Tibial nerve (tissue), 4 donors: Measurements from ENCODE around the gene SEM1. TPM values are rescaled to one million over a fixed set of nuclear protein-coding genes. Genes with fewer than 3 reads are reported as not detected.
"Not testable (repeated sequence)": the region's sequence is repeated elsewhere in the genome, so short reads cannot be mapped to it uniquely, and the experiment has no call there.

Source experiments
- DNase-seq, 2 donors: peaks; one replicate each; pipeline ENCODE4 v3.0.0-alpha.2; 2019; ENCODE audit warnings: low spot score in 2 of 2
- H3K27ac ChIP-seq, 4 donors: fragments of 200-600 bp; sonication (generic) in 3 of 4; one replicate each; pipeline ENCODE4 v1.5.1; 2017 to 2019; ENCODE audit warnings: mild to moderate bottlenecking in 1 of 4
- H3K27me3 ChIP-seq, 2 donors: fragments of 200-600 bp; sonication (generic) in 1 of 2; one replicate each; pipeline versions ENCODE4 v1.5.1 to v1.6.0; 2017 to 2019
- H3K36me3 ChIP-seq, 3 donors: fragments of 200-600 bp; sonication (generic); one replicate each; pipeline ENCODE4 v1.5.1; 2018 to 2019
- H3K4me1 ChIP-seq, 4 donors: fragments of 200-600 bp; sonication (generic) in 3 of 4; one replicate each; pipeline ENCODE4 v1.5.1; 2017 to 2019
- H3K4me3 ChIP-seq, 4 donors: fragments of 200-600 bp; sonication (generic) in 3 of 4; one replicate each; pipeline ENCODE4 v1.5.1; 2017 to 2019; ENCODE audit warnings: mild to moderate bottlenecking in 1 of 4, moderate library complexity in 1 of 4
- H3K9me3 ChIP-seq, 4 donors: fragments of 200-600 bp; sonication (generic) in 3 of 4; one replicate each; pipeline ENCODE4 v1.5.1; 2017 to 2019
- CTCF ChIP-seq, 5 experiments: fragments of 200-600 bp in 3 of 5; fragments of 450-650 bp in 2 of 5; sonication (generic) in 3 of 5; IDR thresholded peaks; one replicate each; pipeline ENCODE4 v1.5.1; 2016 to 2019; ENCODE audit warnings: antibody characterized with exemption in 5 of 5, mild to moderate bottlenecking in 3 of 5, moderate library complexity in 2 of 5
- EP300 ChIP-seq, 2 donors: sonication (generic); formaldehyde crosslinking; IDR thresholded peaks; one replicate each; pipeline ENCODE4 v1.6.1; 2017; ENCODE audit warnings: antibody characterized with exemption in 2 of 2, mild to moderate bottlenecking in 1 of 2
- POLR2A ChIP-seq, 2 donors: fragments of 450-650 bp; IDR thresholded peaks; one replicate each; pipeline ENCODE4 v1.6.1; 2017; ENCODE audit warnings: antibody characterized with exemption in 2 of 2, mild to moderate bottlenecking in 2 of 2, moderate library complexity in 2 of 2
- WGBS, 2 donors: methylation state at CpG; one replicate each; pipeline ENCODE4 v1.1.5; 2018; 5-methylcytosine and 5-hydroxymethylcytosine counted together
- total RNA-seq, 4 donors: library from RNA; depleted of rRNA; stranded (reverse); fragments of >200 nt; gene quantifications; one replicate each; pipeline ENCODE4 v1.1.0, GENCODE V29; 2016

SEM1 gene
- total RNA-seq = 10 to 100 TPM; 15.1 to 24.3 (median 16.9) TPM

GRCh38 chr7:96709381-96710228 lies at the start of gene SEM1:
Gene SEM1, minus strand, starts transcription at chr7:96709846. Its CDS starts 83 bp downstream, at chr7:96709763.
- Histone ChIP-seq H3K27ac (peak within 1 kb of the TSS; percentile 76 to 91 (median 86)), H3K27me3 (no peaks in the 10 kb centered on the region), H3K4me3 (peak within 1 kb of the TSS; percentile 60 to 84 (median 75)), H3K4me1 (peaks cover 0 to 32% (median 15%) of the 10 kb centered on the region in 4 donors), H3K9me3 (peaks cover 0 to 5% (median 0%) of the 10 kb centered on the region in 4 donors), H3K36me3 (no peaks in the 10 kb centered on the region)
- TF ChIP-seq POLR2A (IDR thresholded peaks at IDR 0.05) (peak in 1 of 2 donors; percentile 41), CTCF (IDR thresholded peaks at IDR 0.05) (peak in 1 of 5 experiments; percentile 30), EP300 (IDR thresholded peaks at IDR 0.05) (peak; percentile 70 to 90)
- peak; percentile 68 to 84 for DNase-seq
- WGBS, 2 donors = 1% methylated on average over 40 to 46 of the region's 46 CpGs

- H3K27me3 ChIP-seq, H3K9me3 ChIP-seq, H3K27ac ChIP-seq, H3K4me3 ChIP-seq, DNase-seq, H3K4me1 ChIP-seq, H3K36me3 ChIP-seq: not testable (repeated sequence)
- whole genome bisulfite sequencing, 2 donors = 88 to 97% methylated on average over 1 of the region's 1 CpG
Observed at GRCh38 chr7:96757880-96758279, 48.2 kb upstream of the SEM1 start.

GRCh38 chr7:96747418-96747940 lies 37.8 kb upstream of the SEM1 start:
- Histone ChIP-seq H3K27ac (no peak overlapping the region), H3K9me3 (peaks cover 0 to 3% (median 0%) of the 10 kb centered on the region in 4 donors), H3K27me3 (no peaks in the 10 kb centered on the region), H3K4me1 (no peaks in the 10 kb centered on the region), H3K36me3 (no peaks in the 10 kb centered on the region), H3K4me3 (no peak overlapping the region)
- TF ChIP-seq POLR2A (IDR thresholded peaks at IDR 0.05) = no peak
- no peak for TF ChIP-seq CTCF (IDR thresholded peaks at IDR 0.05)
- peak in 1 of 2 donors; percentile 29 for TF ChIP-seq EP300 (IDR thresholded peaks at IDR 0.05)
- peak in 1 of 2 donors; percentile 25 for DNase-seq
- 72 to 81% methylated on average over 2 of the region's 2 CpGs for WGBS, 2 donors

GRCh38 chr7:96740130-96740529 lies 30.5 kb upstream of the SEM1 start:
- H3K27me3 ChIP-seq = no peaks in the 10 kb centered on the region
- H3K36me3 ChIP-seq = no peaks in the 10 kb centered on the region
- H3K4me1 ChIP-seq = no peaks in the 10 kb centered on the region
- no peak overlapping the region for H3K27ac ChIP-seq
- TF ChIP-seq EP300 (IDR thresholded peaks at IDR 0.05) (no peak), POLR2A (IDR thresholded peaks at IDR 0.05) (no peak), CTCF (IDR thresholded peaks at IDR 0.05) (no peak)
- H3K4me3 ChIP-seq = no peak overlapping the region
- 51 to 64% methylated on average over 4 of the region's 4 CpGs for WGBS, 2 donors
- no peaks in the 10 kb centered on the region for H3K9me3 ChIP-seq
- no peak for DNase-seq

- no peak overlapping the region for H3K4me3 ChIP-seq
- H3K36me3 ChIP-seq = no peaks in the 10 kb centered on the region
- DNase-seq = no peak
- no peaks in the 10 kb centered on the region for H3K9me3 ChIP-seq
- TF ChIP-seq CTCF (IDR thresholded peaks at IDR 0.05) (no peak), POLR2A (IDR thresholded peaks at IDR 0.05) (no peak), EP300 (IDR thresholded peaks at IDR 0.05) (no peak)
- WGBS, 2 donors = 87 to 100% methylated on average over 1 of the region's 1 CpG
- no peaks in the 10 kb centered on the region for H3K27me3 ChIP-seq
- no peak overlapping the region for H3K27ac ChIP-seq
- H3K4me1 ChIP-seq = no peaks in the 10 kb centered on the region
Observed at GRCh38 chr7:96739609-96740008, 30.0 kb upstream of the SEM1 start.
